KMS-11 (cell line): Measurements from ENCODE around the gene GALNTL6.

Experiments used
- H2AFZ ChIP-seq: fragments of 200-600 bp; sonication (generic); 2 replicates; pipeline ENCODE4 v1.6.1; 2016; ENCODE audit warnings: antibody characterized with exemption, mixed run types, low read depth
- H3K27ac ChIP-seq: fragments of 200-600 bp; sonication (generic); 2 replicates; pipeline ENCODE4 v1.6.1; 2016; ENCODE audit warnings: mild to moderate bottlenecking, mixed run types
- H3K27me3 ChIP-seq: fragments of 200-600 bp; sonication (generic); 2 replicates; pipeline ENCODE4 v1.6.1; 2017; ENCODE audit warnings: mild to moderate bottlenecking, low read depth, mixed run types, moderate library complexity; ENCODE audit not compliant: insufficient read depth
- H3K36me3 ChIP-seq: fragments of 200-600 bp; sonication (generic); 2 replicates; pipeline ENCODE4 v1.6.1; 2017; ENCODE audit warnings: mild to moderate bottlenecking, mixed run types; ENCODE audit not compliant: insufficient read depth
- H3K4me1 ChIP-seq: fragments of 200-600 bp; sonication (generic); 2 replicates; pipeline ENCODE4 v1.6.1; 2016; ENCODE audit warnings: mild to moderate bottlenecking, low read depth, mixed run types; ENCODE audit not compliant: poor library complexity, severe bottlenecking
- H3K4me2 ChIP-seq: fragments of 200-600 bp; sonication (generic); 2 replicates; pipeline ENCODE4 v1.7.0; 2016; ENCODE audit warnings: mild to moderate bottlenecking, mixed run types
- H3K4me3 ChIP-seq: fragments of 200-600 bp; sonication (generic); IDR thresholded peaks from 2 replicates; pipeline ENCODE4 v1.6.1; 2017; ENCODE audit warnings: low read depth, low read length, mixed read lengths; ENCODE audit not compliant: insufficient read depth
- H3K79me2 ChIP-seq: fragments of 200-600 bp; sonication (generic); 2 replicates; pipeline ENCODE4 v1.6.1; 2016; ENCODE audit warnings: low read depth, mixed run types; ENCODE audit not compliant: insufficient read depth
- H3K9ac ChIP-seq: fragments of 200-600 bp; sonication (generic); 2 replicates; pipeline ENCODE4 v1.6.1; 2016; ENCODE audit warnings: mild to moderate bottlenecking, mixed run types
- H4K20me1 ChIP-seq: fragments of 200-600 bp; sonication (generic); 2 replicates; pipeline ENCODE4 v1.6.1; 2016; ENCODE audit warnings: mild to moderate bottlenecking, mixed run types; ENCODE audit not compliant: insufficient read depth
- CTCF ChIP-seq: fragments of 200-600 bp; sonication (generic); conservative IDR thresholded peaks from 2 replicates; pipeline ENCODE4 v1.6.1; 2017; ENCODE audit warnings: low read depth, mild to moderate bottlenecking, antibody characterized with exemption, low read length, moderate library complexity, mixed read lengths

The GALNTL6 gene

GRCh38 chr4:172982151-172982590 lies 1169.0 kb downstream of the GALNTL6 start:
- no peaks in the 10 kb centered on the region for H4K20me1 ChIP-seq
- no peaks in the 10 kb centered on the region for H3K79me2 ChIP-seq
- no peaks in the 10 kb centered on the region for H3K36me3 ChIP-seq
- no peaks in the 10 kb centered on the region for H3K27me3 ChIP-seq
- peaks cover 68% of the 10 kb centered on the region for H3K4me1 ChIP-seq
- no peak overlapping the region; the same call in 1 of the 2 replicates for H3K9ac ChIP-seq
- H3K27ac ChIP-seq = peak overlapping the region; percentile 23; the same call in 1 of the 2 replicates
- TF ChIP-seq CTCF = no peak
- H2AFZ ChIP-seq = peak overlapping the region; percentile 32; the same call in 1 of the 2 replicates
- peak overlapping the region; percentile 8; the same call in 1 of the 2 replicates for H3K4me2 ChIP-seq
- H3K4me3 ChIP-seq = no peak overlapping the region

- Histone ChIP-seq H3K9ac (no peak overlapping the region), H3K4me2 (peak overlapping the region; percentile 8; the same call in 1 of the 2 replicates), H3K4me1 (peaks cover 68% of the 10 kb centered on the region), H3K79me2 (no peaks in the 10 kb centered on the region), H3K27me3 (no peaks in the 10 kb centered on the region), H3K4me3 (no peak overlapping the region), H4K20me1 (no peaks in the 10 kb centered on the region), H3K36me3 (no peaks in the 10 kb centered on the region), H2AFZ (no peak overlapping the region), H3K27ac (peak overlapping the region; percentile 23; the same call in 1 of the 2 replicates)
- no peak for TF ChIP-seq CTCF
Observed at GRCh38 chr4:172983014-172983413, 1169.8 kb downstream of the GALNTL6 start.

GRCh38 chr4:172983631-172984030 lies 1170.4 kb downstream of the GALNTL6 start:
- H3K36me3 ChIP-seq = no peaks in the 10 kb centered on the region
- no peak overlapping the region for H3K4me2 ChIP-seq
- H3K4me3 ChIP-seq = no peak overlapping the region
- no peak overlapping the region for H3K9ac ChIP-seq
- peaks cover 66% of the 10 kb centered on the region for H3K4me1 ChIP-seq
- H3K27me3 ChIP-seq = no peaks in the 10 kb centered on the region
- TF ChIP-seq CTCF = no peak
- H3K27ac ChIP-seq = no peak overlapping the region; the same call in 1 of the 2 replicates
- no peak overlapping the region for H2AFZ ChIP-seq
- H4K20me1 ChIP-seq = no peaks in the 10 kb centered on the region
- H3K79me2 ChIP-seq = no peaks in the 10 kb centered on the region

- Histone ChIP-seq H3K4me3 (no peak overlapping the region), H3K9ac (peak overlapping the region; percentile 33; the same call in 1 of the 2 replicates), H2AFZ (no peak overlapping the region)
Observed at GRCh38 chr4:172985552-172985951, 1172.3 kb downstream of the GALNTL6 start.

More at GRCh38 chr4:172985552-172985951, 1172.3 kb downstream of the GALNTL6 start:
- Histone ChIP-seq H4K20me1 (no peaks in the 10 kb centered on the region), H3K36me3 (no peaks in the 10 kb centered on the region), H3K4me1 (peaks cover 75% of the 10 kb centered on the region), H3K4me2 (peak overlapping the region; percentile 80), H3K27ac (peak overlapping the region; percentile 84), H3K79me2 (no peaks in the 10 kb centered on the region), H3K27me3 (no peaks in the 10 kb centered on the region)
- no peak for TF ChIP-seq CTCF
